Stimulated activated CD8-positive, alpha-beta memory T cell treated with anti-CD3 and anti-CD28 coated beads, Interleukin-4, amount 100 ng/mL, for 24 hours (primary cell): ENCODE measurements around the gene TMTC1.

Experiments
- DNase-seq: peaks from one replicate; pipeline ENCODE4 v3.0.0-alpha.2; 2020; ENCODE audit warnings: low read depth

Gene TMTC1

DNA sequence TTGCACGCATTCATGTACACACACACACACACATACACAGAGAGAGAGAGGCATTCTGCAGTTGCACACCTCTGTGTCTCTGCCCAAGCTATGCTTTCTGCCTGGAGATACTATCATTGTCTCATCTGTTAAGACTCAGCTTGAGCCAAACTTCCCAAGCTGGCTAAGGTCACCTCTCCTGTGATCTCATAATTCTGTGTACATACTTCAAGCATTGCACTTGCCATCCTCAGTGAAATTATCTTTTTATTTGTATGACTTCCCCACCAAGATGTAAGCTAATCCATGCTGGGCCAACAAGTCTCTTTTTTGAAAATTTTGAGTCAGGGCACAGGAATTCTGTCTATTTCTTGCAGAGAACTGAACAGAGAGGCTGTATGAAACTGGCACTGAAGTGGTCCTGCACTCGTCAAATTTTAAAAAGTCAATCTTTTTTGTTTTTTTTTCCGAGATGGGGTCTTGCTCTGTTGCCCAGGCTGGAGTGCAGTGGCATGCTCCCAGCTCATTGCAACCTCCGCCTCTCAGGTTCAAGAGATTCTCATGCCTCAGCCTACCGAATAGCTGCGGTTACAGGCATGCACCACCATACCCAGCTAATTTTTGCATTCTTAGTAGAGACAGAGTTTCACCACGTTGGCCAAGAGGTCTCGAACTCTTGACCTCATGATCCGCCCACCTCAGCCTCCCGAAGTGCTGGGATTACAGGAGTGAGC lies 44.3 kb downstream of the TMTC1 start:
- no peak for DNase-seq

DNA sequence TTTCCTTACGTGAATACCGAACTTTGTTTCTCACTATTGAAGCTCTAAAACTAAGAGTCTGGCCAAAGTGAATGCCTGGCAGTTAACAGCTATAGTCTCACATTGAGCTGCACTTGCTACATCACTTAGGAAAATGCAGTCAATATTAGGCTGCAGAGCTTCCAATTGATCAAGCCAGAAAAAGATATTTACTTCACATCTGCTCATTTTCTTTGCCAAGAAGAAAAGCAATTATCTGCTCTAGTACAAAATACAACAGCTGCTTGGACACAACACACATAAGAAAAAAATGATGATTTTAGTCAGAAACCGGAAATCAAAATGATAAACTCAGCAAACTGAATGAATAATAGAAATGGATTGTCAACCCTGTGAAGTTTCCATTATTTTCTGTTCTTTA lies 45.4 kb downstream of the TMTC1 start:
- DNase-seq: no peak

DNA sequence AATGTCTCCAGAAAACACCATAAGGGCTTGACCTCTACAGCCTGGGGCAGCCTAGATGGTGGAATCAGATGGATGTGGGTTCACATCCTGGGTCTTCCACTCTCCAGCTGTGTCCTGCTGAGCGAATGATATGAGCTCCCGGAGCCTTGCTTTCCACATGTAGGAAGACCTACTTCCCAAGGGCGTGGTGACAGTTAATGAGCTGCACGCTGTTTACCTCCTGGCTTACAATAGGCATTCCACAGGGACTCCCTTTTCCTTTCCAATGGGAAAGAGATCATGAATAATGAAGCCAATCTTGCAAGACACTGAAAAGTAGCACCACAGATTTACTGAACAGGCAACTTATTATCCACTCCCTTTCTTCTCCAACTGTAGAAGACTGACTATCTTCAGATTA lies 46.1 kb downstream of the TMTC1 start:
- no peak for DNase-seq

DNA sequence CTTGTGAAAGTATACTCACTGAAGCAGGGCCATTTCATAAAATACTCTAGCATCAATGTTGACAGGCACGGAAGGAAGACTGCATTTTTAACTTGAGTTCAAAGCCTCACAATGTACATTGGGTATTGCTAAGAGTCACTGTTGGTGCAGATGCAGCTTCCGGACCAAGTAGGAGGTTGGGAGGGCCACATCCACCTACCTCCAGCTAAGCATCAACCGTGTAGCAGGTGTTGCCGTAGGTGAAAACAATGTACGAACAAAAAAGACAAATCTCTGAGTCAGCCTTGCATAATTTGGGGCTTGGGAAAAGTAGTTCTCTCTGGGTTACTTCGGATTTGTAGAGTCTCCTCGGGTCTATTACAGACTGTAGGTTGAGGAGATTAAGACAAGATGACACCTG lies 48.1 kb downstream of the TMTC1 start:
- no peak for DNase-seq

DNA sequence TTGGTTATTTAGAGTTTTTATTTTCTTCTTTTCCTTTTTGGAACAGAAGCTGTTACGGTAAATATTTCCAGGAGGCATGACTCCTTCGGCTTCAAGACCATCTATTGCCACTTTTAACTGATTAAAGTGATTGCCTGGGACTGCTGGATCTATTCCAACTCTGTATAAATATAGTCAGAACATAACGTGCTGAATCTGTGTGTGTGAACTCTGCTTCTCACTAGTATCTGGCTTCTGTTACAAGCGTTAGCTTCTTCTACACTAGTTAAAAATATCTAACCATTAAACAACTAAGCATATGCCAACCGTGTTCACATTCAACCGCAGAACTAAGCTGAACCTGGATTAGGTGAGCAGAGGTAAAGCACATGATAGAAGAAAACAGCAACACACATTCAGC lies 49.0 kb downstream of the TMTC1 start:
- no peak for DNase-seq

DNA sequence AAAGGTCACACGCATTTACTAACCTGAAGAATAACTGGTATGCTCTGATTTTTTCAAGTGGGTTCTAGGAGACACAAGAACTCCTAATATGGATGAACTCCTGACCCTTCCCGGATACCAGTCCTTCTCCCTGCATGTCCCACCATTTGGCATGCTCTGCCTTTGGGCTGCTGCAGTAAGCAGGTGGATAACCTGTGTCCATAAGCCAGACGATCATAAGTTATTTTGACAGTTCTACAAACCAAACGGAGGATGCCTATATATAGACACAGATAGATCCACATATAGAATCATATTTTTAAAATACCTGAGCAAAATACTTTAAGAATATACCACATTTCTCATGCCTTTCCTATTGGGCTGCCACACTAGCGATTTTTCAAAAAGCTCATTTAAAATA lies 49.4 kb downstream of the TMTC1 start:
- no peak for DNase-seq

DNA sequence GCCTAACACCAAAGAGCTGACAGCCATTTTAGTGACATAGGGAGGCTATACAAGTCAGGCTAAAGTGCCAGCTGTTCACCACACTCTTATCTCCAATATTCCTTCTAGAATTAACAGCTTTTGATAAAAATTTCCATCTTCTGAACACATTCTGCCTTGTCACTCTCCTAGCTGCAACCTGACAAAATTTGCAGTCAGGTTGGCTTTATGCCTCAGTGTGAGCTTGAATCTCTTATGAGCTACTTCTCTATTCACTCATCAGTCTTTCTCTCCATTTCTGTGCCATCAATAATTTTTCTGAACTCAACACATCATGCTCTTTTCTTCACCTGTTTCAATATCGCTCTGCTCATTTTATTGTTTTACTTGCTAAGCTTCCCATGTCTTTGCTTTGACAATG lies 50.2 kb downstream of the TMTC1 start:
- no peak for DNase-seq

DNA sequence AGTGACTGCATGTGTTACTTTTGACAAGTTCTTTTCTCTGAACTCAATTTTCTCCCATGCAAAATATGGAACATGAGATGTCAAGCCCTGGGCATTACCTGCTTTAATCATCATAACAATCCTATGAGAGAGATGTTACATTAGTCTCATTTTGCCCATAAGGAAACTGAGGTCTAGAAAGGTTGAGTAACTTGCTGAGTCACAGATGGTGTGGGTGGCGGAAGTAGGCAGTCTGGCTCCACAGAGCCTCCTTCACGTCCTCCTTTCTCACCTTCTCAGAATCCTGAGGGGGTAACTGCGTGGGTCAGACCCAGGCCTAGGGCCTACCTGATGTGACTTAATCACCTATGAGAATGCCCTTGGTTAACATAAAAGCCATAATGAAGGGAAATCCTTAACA lies 50.7 kb downstream of the TMTC1 start:
- DNase-seq: no peak

DNA sequence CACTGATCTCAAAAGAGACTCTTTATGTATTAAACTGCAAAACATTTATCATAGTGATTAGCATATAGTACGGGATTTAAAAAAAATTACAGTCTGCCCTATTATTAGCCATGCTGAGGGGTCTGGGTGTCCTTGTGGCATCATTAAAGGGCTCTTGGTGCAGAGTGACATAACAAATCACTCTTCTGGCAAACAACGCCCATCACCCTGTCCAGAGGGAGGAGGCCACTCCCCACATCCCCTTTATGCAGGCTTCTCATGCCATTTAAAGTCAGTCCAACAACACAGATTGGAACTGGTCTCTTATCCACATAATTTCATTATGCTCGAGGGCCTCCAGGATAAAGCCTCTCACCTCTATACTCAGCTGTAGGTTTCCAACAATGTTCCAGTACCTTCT lies 51.1 kb downstream of the TMTC1 start:
- no peak for DNase-seq

DNA sequence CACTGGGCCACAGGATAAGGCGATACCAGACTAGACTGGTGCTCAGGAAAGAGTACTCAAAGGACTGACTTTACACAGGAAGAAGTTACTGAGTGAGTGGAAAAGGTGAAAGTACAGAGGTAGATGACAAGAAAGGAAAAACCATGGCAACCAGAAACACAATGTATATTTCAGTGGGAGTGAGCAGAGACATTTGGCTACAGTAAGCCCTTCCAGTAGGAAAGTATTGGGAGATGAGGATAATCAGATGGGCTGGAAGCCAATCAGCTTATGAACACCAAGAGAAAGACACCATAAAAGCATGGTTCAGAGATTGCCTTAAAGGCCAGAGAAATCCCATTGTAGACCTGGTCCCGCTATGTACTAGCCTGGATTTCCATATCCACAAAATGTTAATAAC lies 51.6 kb downstream of the TMTC1 start:
- DNase-seq: no peak

DNA sequence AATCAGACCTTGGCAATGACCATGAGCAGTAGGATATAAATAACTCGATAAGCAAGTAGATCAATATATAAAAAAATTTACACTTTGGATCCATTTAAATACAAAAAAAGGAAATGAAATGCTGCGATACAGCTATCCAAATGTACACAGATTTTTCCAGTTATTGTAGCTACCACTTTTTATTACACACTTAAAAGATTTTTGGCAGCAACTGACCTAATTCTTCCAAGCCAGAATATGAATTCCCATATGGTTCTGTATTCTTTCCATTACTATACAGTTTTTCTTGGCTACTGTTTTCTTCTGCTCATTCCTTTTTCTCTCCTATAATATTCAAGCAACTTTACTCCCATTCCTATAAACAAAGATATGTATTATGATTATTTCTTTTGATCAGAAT lies 52.2 kb downstream of the TMTC1 start:
- DNase-seq: no peak

DNA sequence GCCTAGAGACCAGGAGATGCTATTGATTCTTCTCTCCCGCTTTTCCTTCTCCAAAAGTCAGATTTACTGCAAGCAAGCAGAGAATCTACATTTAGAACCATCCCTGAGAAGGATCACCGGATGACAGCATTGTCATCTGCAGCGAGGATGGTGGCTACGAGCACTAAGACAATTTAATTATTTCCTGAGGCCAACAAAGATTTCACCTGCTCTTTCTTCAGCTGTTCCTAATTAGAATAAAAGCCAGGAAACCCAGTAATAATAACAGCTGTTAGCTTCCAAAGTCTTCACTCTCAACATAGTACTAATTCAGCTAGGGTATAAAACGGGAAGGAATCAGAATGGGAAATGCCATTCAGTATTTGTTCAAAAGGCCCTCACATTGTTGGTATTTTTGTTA lies 53.3 kb downstream of the TMTC1 start:
- no peak for DNase-seq

DNA sequence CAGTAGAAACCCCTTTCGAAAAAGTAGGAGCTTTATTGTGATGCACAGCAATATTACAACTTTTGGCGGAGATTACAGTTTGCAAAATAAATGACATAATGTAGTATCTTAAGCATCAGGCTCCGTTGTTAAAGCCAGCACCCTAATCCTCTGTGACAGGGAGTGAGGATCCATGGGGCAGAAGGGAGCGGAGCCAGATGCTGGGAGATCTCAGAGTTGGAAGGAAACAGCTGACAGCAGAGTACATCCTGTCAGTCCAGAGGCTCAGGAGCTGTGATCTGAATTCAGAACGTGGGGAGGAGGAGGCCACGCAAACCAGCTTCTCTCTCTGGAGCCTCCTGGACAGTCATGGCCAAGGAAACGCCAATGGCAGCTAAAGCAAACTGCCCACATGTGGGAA lies 55.7 kb downstream of the TMTC1 start:
- no peak for DNase-seq

DNA sequence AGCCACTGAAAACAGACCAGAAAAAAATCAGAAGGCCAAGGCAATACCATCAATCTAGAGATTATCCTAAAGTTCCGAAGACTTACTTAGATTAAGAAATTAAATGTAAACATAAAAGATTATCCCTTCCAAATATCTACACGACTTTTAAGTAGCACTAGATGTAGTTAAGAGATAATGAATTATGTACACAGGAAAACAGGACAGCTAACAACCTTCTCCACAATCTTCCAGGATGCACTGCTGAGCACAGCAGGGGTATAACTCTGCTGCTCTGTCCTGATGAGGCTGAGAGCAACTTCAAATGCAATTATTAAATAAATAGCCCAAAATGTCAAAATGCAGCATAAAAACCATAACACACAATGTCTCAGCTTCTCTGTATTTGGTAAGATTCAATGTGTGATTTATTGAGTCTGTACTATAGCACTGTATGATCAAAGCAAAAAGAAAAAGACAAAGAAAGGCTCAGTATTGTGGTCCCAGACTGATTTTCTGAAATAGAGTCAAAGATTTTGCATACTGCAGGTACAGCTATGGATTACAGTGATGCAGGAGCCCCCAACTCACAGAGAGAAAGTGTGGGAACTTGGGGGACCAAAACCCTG lies 56.9 kb downstream of the TMTC1 start:
- no peak for DNase-seq

DNA sequence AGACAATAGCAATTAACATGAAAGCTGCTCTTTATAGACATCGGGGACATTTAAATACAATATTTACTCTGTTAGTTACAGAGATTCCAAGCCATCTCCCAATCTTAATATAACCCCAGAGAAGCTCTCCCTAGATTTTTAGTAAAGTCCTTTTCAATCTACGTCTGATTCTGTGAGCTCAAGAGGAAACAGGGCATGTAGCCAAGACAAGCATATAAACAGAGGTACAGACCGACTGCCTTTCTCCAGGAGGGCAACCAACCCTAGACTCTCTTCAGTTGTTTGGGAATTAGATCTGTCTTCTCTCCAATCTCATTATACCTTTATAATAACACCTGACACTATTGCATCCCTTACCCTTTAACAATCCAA lies 57.4 kb downstream of the TMTC1 start:
- DNase-seq: no peak

DNA sequence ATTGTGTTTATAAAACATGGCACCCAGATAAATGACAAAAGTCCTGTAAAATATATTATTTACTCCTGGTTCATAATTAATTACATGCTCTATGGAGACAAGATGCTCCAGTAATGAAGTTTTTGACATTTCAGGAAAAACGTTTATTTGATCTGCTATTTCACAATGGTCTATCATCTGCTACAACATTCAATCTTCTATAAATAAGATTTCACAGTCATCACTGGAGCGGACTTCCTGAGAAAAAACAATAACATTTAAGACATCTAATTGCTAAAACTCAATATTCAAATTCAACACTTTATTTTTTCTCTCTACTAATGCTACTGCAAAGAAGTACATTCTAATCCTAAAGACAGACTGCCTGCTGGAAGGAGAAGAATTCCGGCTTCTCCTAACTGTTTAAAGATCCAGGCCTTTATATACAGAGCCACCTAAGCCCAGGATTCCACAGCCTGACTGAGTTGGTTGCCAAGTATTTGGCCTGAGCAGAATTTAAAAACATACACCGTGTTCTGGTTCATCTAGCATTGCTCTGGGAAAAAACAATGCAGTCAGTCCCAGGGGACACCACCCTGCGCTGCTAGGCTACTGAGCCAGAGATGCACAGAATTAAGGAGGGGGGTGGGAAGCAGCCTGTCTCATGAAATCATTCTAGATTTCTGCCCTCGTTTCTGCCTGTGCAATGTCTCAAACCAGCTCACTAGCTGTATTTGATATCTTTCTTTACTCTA lies 58.0 kb downstream of the TMTC1 start:
- DNase-seq: no peak

DNA sequence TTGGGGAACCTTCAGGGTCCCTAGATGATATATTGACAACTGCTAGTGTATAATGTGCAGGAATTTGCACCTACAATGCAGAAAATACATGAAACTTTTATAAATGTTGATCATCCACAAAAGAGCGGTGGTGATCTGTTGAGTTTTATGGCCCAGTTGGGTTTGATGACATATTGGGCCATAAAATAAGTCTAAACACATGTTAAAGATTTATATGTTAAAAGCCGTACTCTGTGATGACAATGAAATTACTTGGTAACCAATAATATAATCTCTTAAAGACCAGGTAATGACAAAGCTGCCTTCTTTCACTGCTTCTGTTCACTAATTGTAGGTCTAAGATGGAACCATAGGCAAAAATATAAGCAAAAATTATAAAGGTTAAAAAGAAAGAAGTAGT lies 61.6 kb downstream of the TMTC1 start:
- DNase-seq: no peak

DNA sequence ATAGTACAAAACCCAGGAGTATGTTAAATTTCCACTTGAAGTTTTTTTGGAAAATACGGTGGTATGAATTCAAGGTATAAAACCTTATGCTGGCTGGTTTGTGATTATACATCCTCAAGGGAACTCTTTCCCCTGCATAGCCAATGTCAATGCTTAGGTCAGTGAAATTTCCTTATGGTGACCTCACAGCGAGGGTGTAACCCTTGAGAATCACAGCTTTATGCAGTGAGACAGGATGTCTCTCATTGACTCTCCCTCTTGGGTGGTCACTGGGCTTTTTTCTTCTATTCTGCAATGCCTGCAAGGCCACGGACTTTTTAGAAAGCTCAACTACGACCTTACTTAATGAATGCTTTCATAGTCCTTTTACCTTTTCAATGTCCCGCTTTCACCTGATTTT lies 64.4 kb downstream of the TMTC1 start:
- DNase-seq: no peak

DNA sequence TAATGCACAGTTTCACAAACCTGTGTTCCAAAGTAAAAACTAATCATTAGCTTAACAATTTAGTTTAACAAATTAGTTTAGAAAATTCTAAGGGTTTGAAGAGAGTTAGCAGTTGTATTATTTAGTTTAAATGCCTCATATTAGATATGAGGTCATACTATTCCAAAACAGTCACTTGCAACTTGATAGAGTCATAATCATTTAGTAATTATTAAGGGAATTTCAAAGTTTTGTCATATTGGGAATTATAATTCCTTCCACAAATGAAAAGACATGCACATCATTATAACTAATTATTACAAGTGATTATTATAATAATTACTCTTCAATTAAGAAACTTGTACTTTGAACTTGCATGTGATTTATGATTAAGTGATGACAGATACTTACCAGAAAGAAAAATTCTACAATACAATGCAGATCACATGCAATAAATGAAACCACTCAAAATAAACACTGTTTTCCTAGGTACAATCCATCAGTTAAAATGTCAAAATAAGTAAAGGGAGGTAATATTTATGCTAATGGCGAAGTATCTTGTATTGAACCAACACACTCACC lies 66.1 kb downstream of the TMTC1 start:
- DNase-seq: no peak

DNA sequence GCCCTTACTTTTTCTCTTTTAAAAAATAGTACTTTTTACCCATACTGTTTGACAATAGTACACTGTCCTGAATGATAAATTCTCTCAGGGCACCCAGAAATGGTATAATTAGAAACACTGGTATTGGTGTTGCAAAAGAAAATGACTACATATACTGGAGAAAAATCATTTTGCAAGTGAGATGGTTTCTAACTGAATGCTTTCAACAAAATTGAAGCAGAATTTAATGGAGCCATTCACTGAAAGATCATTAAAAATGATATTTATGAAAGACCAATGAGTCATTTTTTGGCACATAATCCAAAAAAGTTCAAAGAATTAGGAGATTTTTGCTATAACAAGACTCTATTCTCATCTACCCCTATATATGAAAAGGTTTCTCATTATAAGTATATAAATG lies 68.8 kb downstream of the TMTC1 start:
- DNase-seq: no peak

DNA sequence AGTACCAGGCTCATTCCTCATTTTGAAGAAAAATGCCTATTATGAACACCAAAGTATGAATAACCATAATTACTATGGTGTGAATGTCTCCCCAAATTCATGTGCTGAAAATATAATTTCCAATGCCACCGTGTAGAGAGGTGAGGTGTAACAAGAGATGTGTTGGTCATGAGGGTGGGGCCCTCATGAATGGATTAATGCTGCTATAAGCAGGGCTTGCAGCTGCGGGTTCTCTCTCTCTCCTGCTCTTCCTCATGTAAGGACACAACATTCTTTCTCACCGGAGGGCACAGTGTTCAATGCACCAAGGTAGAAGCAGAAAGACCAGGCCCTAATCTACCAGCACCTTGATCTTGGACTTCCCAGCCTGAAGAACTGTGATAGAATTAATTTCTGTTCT lies 70.0 kb downstream of the TMTC1 start:
- DNase-seq: no peak

DNA sequence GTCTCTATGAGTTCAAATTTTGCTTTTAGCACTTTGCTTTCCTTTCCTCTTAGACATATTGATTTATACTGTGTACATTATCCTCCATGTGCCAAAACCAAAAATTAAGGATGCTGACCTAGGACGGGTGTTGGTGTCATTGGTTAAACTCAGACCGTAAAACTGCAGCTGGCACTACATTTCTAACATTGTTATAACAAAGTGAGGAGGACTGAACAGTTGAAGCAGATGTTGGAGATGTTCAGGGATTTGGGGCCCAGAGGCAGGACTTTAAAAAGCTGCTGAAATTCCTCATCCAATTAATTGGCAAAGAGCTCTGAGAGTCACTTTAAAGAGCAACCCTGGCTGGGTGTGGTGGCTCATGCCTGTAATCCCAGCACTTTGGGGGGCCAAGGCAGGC lies 72.4 kb downstream of the TMTC1 start:
- DNase-seq: no peak

DNA sequence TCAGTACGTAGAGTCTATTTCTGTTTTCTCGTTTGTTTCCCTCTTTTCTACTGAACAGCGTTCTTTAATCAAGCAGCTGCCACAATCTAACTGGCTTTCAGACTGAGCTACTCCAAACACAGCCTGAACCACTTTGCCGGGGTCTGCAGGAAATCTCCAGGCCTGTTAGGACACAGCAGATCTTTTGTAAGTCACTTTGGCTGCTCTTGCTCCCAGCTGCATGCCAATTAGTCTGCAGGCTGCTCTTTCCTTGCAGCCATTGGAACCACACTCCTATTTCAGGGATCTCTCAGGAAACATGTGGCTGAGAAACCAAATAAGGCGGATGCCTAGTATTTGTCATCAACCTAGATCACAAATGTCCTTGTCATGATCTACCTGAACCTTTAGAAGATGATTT lies 73.6 kb downstream of the TMTC1 start:
- DNase-seq: no peak
